IPS DF 4.7 (cell line): Measurements from ENCODE around the gene TBCE.
"Not testable (repeated sequence)": the region's sequence is repeated elsewhere in the genome, so short reads cannot be mapped to it uniquely, and the experiment has no call there.

Experiments
- DNase-seq: peaks from one replicate; pipeline ENCODE4 v3.0.0-alpha.2; 2013; ENCODE audit warnings: low spot score; ENCODE audit errors: extremely low read depth

TBCE gene

GRCh38 chr1:235351898-235352297, 15.3 kb upstream of the TBCE start:
- no peak for DNase-seq

- DNase-seq, result no peak
Measured at GRCh38 chr1:235357485-235358373, 9.5 kb upstream of the TBCE start.

- DNase-seq, result no peak
Measured at GRCh38 chr1:235358899-235359298, 8.3 kb upstream of the TBCE start.

- DNase-seq, result not testable (repeated sequence)
Measured at GRCh38 chr1:235364189-235364588, 3.0 kb upstream of the TBCE start.

- DNase-seq, result no peak
Measured at GRCh38 chr1:235366286-235366685, 941 bp upstream of the TBCE start.

GRCh38 chr1:235368428-235368827, 1.2 kb downstream of the TBCE start:
- DNase-seq, result no peak

- DNase-seq, result no peak
Measured at GRCh38 chr1:235369802-235370201, 2.6 kb downstream of the TBCE start.

GRCh38 chr1:235375919-235376605, 8.8 kb downstream of the TBCE start:
- no peak for DNase-seq

GRCh38 chr1:235378134-235378735, 11.0 kb downstream of the TBCE start:
- not testable (repeated sequence) for DNase-seq

GRCh38 chr1:235381955-235382739, 14.9 kb downstream of the TBCE start:
- not testable (repeated sequence) for DNase-seq

- not testable (repeated sequence) for DNase-seq
Measured at GRCh38 chr1:235385633-235386032, 18.4 kb downstream of the TBCE start.

GRCh38 chr1:235391874-235392273, 24.6 kb downstream of the TBCE start:
- no peak for DNase-seq

GRCh38 chr1:235397733-235398132, 30.5 kb downstream of the TBCE start:
- no peak for DNase-seq

GRCh38 chr1:235399661-235400060, 32.4 kb downstream of the TBCE start:
- no peak for DNase-seq

- DNase-seq, result no peak
Measured at GRCh38 chr1:235401251-235401650, 34.0 kb downstream of the TBCE start.

GRCh38 chr1:235402457-235403200, 35.4 kb downstream of the TBCE start:
- no peak for DNase-seq

GRCh38 chr1:235403593-235403992, 36.4 kb downstream of the TBCE start:
- DNase-seq, result no peak

- no peak for DNase-seq
Measured at GRCh38 chr1:235404190-235404589, 37.0 kb downstream of the TBCE start.

GRCh38 chr1:235407419-235407818, 40.2 kb downstream of the TBCE start:
- no peak for DNase-seq

GRCh38 chr1:235408503-235408960, 41.3 kb downstream of the TBCE start:
- DNase-seq, result no peak
